H9 (cell line): Measurements from ENCODE around the gene SRGAP1. TPM values are rescaled to one million over a fixed set of nuclear protein-coding genes. Genes with fewer than 3 reads are reported as not detected.

Experiments used
- DNase-seq: peaks from one replicate; pipeline ENCODE4 v3.0.0-alpha.2; 2017
- H2AFZ ChIP-seq: one replicate; pipeline ENCODE4 v1.6.1; 2013; ENCODE audit warnings: mild to moderate bottlenecking, low read length, control low read depth, moderate library complexity
- H2AK5ac ChIP-seq: 2 replicates; pipeline ENCODE4 v1.6.1; 2013; ENCODE audit warnings: low read length, control low read depth, mixed read lengths; ENCODE audit not compliant: insufficient read length
- H2BK120ac ChIP-seq: one replicate; pipeline ENCODE4 v1.6.1; 2013; ENCODE audit warnings: low read depth, mild to moderate bottlenecking, low read length, control low read depth, inconsistent platforms; ENCODE audit not compliant: poor library complexity, severe bottlenecking
- H2BK12ac ChIP-seq: 2 replicates; pipeline ENCODE4 v1.6.1; 2013; ENCODE audit warnings: low read length, control low read depth, mixed read lengths, low read depth; ENCODE audit not compliant: insufficient read length
- H2BK15ac ChIP-seq: 2 replicates; pipeline ENCODE4 v1.6.1; 2013; ENCODE audit warnings: low read depth, low read length, control low read depth
- H2BK20ac ChIP-seq: one replicate; pipeline ENCODE4 v1.6.1; 2013; ENCODE audit warnings: low read depth, mild to moderate bottlenecking, low read length, control low read depth, inconsistent platforms; ENCODE audit not compliant: poor library complexity, severe bottlenecking
- H2BK5ac ChIP-seq: 2 replicates; pipeline ENCODE4 v1.6.1; 2013; ENCODE audit warnings: low read length, control low read depth, mixed read lengths; ENCODE audit not compliant: insufficient read length
- H3K14ac ChIP-seq: 2 replicates; pipeline ENCODE4 v1.6.1; 2013; ENCODE audit warnings: low read length, control low read depth; ENCODE audit not compliant: insufficient read depth
- H3K18ac ChIP-seq: 2 replicates; pipeline ENCODE4 v1.6.1; 2013; ENCODE audit warnings: low read depth, mild to moderate bottlenecking, mixed read lengths, low read length, control low read depth; ENCODE audit not compliant: insufficient read length
- H3K23ac ChIP-seq: 2 replicates; pipeline ENCODE4 v1.6.1; 2013; ENCODE audit warnings: low read length, control low read depth, mixed read lengths, low read depth; ENCODE audit not compliant: insufficient read length
- H3K23me2 ChIP-seq: 2 replicates; pipeline ENCODE4 v1.6.1; 2013; ENCODE audit warnings: low read depth, mild to moderate bottlenecking, mixed read lengths, low read length, control low read depth; ENCODE audit not compliant: insufficient read length, poor library complexity, severe bottlenecking
- H3K27ac ChIP-seq: 2 replicates; pipeline ENCODE4 v1.5.1; 2013; ENCODE audit warnings: low read length, control low read depth, mixed read lengths, low read depth; ENCODE audit not compliant: insufficient read length
- H3K27me3 ChIP-seq: 2 replicates; pipeline ENCODE4 v1.6.1; 2013; ENCODE audit warnings: low read length, control low read depth, inconsistent platforms; ENCODE audit not compliant: insufficient read depth
- H3K4ac ChIP-seq: 2 replicates; pipeline ENCODE4 v1.6.1; 2013; ENCODE audit warnings: low read depth, mild to moderate bottlenecking, control low read depth, inconsistent platforms, low read length, moderate library complexity
- H3K4me1 ChIP-seq: 2 replicates; pipeline ENCODE4 v1.6.1; 2013; ENCODE audit warnings: low read length, control low read depth, inconsistent platforms; ENCODE audit not compliant: insufficient read depth
- H3K4me2 ChIP-seq: 2 replicates; pipeline ENCODE4 v1.6.1; 2013; ENCODE audit warnings: low read length, control low read depth, mixed read lengths; ENCODE audit not compliant: insufficient read length, insufficient read depth
- H3K56ac ChIP-seq: 2 replicates; pipeline ENCODE4 v1.6.1; 2013; ENCODE audit warnings: low read depth, mild to moderate bottlenecking, mixed read lengths, low read length, control low read depth; ENCODE audit not compliant: insufficient read length
- H3K79me1 ChIP-seq: 2 replicates; pipeline ENCODE4 v1.6.1; 2013; ENCODE audit warnings: low read depth, mild to moderate bottlenecking, moderate library complexity, low read length, control low read depth, inconsistent platforms; ENCODE audit not compliant: insufficient read depth, poor library complexity, severe bottlenecking
- H3K79me2 ChIP-seq: 2 replicates; pipeline ENCODE4 v1.6.1; 2013; ENCODE audit warnings: low read length, control low read depth, inconsistent platforms; ENCODE audit not compliant: insufficient read depth
- H3K9ac ChIP-seq: 2 replicates; pipeline ENCODE4 v1.6.1; 2013; ENCODE audit warnings: low read length, control low read depth, mixed read lengths; ENCODE audit not compliant: insufficient read length; ENCODE audit errors: extremely low read depth
- H3K9me3 ChIP-seq: one replicate; pipeline ENCODE4 v1.6.1; 2013; ENCODE audit warnings: low read depth, low read length, inconsistent platforms; ENCODE audit not compliant: control insufficient read depth
- H3T11ph ChIP-seq: one replicate; pipeline ENCODE4 v1.6.1; 2013; ENCODE audit warnings: mild to moderate bottlenecking, low read length, control low read depth, inconsistent platforms
- H4K20me1 ChIP-seq: one replicate; pipeline ENCODE4 v1.6.1; 2013; ENCODE audit not compliant: control insufficient read depth, insufficient read length, insufficient read depth
- H4K5ac ChIP-seq: 2 replicates; pipeline ENCODE4 v1.6.1; 2013; ENCODE audit warnings: low read depth, mild to moderate bottlenecking, mixed read lengths, low read length, control low read depth; ENCODE audit not compliant: insufficient read length
- H4K8ac ChIP-seq: replicated peaks from 2 replicates; pipeline ENCODE4 v1.6.1; 2013; ENCODE audit warnings: low read length, control low read depth, mixed read lengths, low read depth; ENCODE audit not compliant: insufficient read length
- H4K91ac ChIP-seq: 2 replicates; pipeline ENCODE4 v1.6.1; 2013; ENCODE audit warnings: low read depth, mild to moderate bottlenecking, moderate library complexity, mixed read lengths, low read length, control low read depth; ENCODE audit not compliant: insufficient read length
- H3K27ac Mint-ChIP-seq, 3 experiments: 2 replicates in 2 of 3; 3 replicates in 1 of 3; pipeline ENCODE4 v1.8.0; 2020 to 2021; ENCODE audit warnings: mixed read lengths in 3 of 3, mild to moderate bottlenecking in 1 of 3, moderate library complexity in 1 of 3
- H3K27me3 Mint-ChIP-seq: 2 replicates; pipeline ENCODE4 v1.8.0; 2021; ENCODE audit warnings: low read depth, mild to moderate bottlenecking, moderate library complexity, mixed read lengths
- H3K36me3 Mint-ChIP-seq, 3 experiments: 2 replicates in 2 of 3; 3 replicates in 1 of 3; pipeline ENCODE4 v1.8.0; 2020 to 2021; ENCODE audit warnings: low read depth in 3 of 3, mixed read lengths in 3 of 3; ENCODE audit not compliant: insufficient read depth in 1 of 3
- H3K4me1 Mint-ChIP-seq, 2 experiments: 2 replicates each; pipeline ENCODE4 v1.8.0; 2020; ENCODE audit warnings: mixed read lengths in 2 of 2
- H3K4me3 Mint-ChIP-seq, 2 experiments: 2 replicates in 1 of 2; 3 replicates in 1 of 2; pipeline ENCODE4 v1.8.0; 2020 to 2021; ENCODE audit warnings: mild to moderate bottlenecking in 2 of 2, mixed read lengths in 2 of 2, moderate library complexity in 1 of 2
- H3K9me3 Mint-ChIP-seq, 2 experiments: 2 replicates in 1 of 2; 3 replicates in 1 of 2; pipeline ENCODE4 v1.8.0; 2020; ENCODE audit warnings: mild to moderate bottlenecking in 2 of 2, mixed read lengths in 2 of 2, moderate library complexity in 1 of 2
- WGBS: extraction: QIAGEN DNeasy Blood & Tissue Kit; methylation state at CpG from one replicate; pipeline ENCODE4 v1.1.7; 2013; ENCODE audit warnings: missing lambda C conversion rate, low lambda C conversion rate, mixed read lengths; ENCODE audit not compliant: insufficient read length; ENCODE audit errors: extremely low coverage; 5-methylcytosine and 5-hydroxymethylcytosine counted together
- total RNA-seq: library from RNA; stranded (reverse); gene quantifications from 2 replicates; pipeline ENCODE4 v1.2.1, GENCODE V29; 2021
- TF ChIP-seq, protein P1 (sequence below): fragments of 200-600 bp; sonication (generic); conservative IDR thresholded peaks from 3 replicates; pipeline ENCODE4 v1.8.0; 2021; ENCODE audit warnings: antibody characterized with exemption, mild to moderate bottlenecking

The SRGAP1 gene
- total RNA-seq, 1 experiment from 2014 or later: 4.8 TPM

DNA sequence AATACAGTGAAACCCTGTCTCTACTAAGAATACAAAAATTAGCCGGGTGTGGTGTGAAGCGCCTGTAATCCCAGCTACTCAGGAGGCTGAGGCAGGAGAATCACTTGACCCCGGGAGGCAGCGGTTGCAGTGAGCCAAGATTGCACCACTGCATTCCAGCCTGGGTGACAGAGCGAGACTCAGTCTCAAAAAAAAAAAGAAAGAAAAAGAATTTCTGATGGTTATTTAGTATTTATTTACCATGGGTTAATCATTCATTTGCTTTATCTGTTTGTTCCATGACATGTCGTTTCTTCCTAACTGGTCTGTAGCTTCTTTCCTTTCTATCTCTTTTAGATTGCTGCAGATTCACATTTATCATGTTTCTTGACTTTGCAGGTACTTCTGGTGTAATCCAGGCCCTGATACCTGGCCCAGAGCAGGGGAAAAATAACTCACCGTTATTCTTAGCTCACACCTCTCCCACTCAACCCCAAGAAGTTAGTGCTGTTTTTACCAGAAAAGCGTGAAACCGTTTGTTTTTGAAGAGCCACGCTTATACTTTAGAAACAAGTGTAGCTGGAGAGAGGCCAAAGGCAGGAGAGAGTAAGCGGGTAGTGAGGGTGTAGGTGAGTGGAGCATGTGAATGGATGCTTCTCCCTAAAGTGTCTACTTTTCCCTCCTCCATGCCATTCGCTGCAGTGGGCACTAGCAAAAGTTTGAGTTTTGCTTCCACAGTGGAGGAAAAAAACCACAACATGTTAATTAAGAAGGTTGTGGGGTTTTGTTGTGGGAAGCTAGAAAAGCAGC, 45.4 kb downstream of the SRGAP1 start:
- H3T11ph ChIP-seq: no peak overlapping the region
- H3K9ac ChIP-seq: no peak overlapping the region
- Mint-ChIP-seq H3K27me3 (no peaks in the 10 kb centered on the region), H3K36me3 (peaks cover 0 to 4% (median 2%) of the 10 kb centered on the region in 3 experiments; a peak in 2 of 7 replicates), H3K4me1 (peaks cover 26 to 32% of the 10 kb centered on the region in 2 experiments), H3K9me3 (peaks cover 0 to 3% of the 10 kb centered on the region in 2 experiments; a peak in 1 of 5 replicates), H3K27ac (peak overlapping the region in 2 of 3 experiments; percentile 40 to 48; a peak in 2 of 7 replicates), H3K4me3 (no peak overlapping the region)
- no peaks in the 10 kb centered on the region for H4K20me1 ChIP-seq
- no peak overlapping the region for H2AFZ ChIP-seq
- H2BK120ac ChIP-seq: no peak overlapping the region
- no peaks in the 10 kb centered on the region for H3K79me2 ChIP-seq
- no peak overlapping the region for H3K14ac ChIP-seq
- no peak for DNase-seq
- no peaks in the 10 kb centered on the region for H3K27me3 ChIP-seq
- no peak overlapping the region for H4K8ac ChIP-seq
- TF ChIP-seq, protein P1, sequence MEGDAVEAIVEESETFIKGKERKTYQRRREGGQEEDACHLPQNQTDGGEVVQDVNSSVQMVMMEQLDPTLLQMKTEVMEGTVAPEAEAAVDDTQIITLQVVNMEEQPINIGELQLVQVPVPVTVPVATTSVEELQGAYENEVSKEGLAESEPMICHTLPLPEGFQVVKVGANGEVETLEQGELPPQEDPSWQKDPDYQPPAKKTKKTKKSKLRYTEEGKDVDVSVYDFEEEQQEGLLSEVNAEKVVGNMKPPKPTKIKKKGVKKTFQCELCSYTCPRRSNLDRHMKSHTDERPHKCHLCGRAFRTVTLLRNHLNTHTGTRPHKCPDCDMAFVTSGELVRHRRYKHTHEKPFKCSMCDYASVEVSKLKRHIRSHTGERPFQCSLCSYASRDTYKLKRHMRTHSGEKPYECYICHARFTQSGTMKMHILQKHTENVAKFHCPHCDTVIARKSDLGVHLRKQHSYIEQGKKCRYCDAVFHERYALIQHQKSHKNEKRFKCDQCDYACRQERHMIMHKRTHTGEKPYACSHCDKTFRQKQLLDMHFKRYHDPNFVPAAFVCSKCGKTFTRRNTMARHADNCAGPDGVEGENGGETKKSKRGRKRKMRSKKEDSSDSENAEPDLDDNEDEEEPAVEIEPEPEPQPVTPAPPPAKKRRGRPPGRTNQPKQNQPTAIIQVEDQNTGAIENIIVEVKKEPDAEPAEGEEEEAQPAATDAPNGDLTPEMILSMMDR: no peak
- no peak overlapping the region for H2BK15ac ChIP-seq
- no peak overlapping the region for H2BK5ac ChIP-seq
- no peaks in the 10 kb centered on the region for H3K23me2 ChIP-seq
- H3K23ac ChIP-seq: no peak overlapping the region
- H3K79me1 ChIP-seq: no peaks in the 10 kb centered on the region
- H2BK20ac ChIP-seq: no peak overlapping the region
- H3K4me2 ChIP-seq: no peak overlapping the region
- H4K5ac ChIP-seq: no peak overlapping the region
- no peak overlapping the region for H2BK12ac ChIP-seq
- no peak overlapping the region for H3K56ac ChIP-seq
- no peak overlapping the region for H4K91ac ChIP-seq
- H2AK5ac ChIP-seq: no peak overlapping the region
- H3K27ac ChIP-seq: no peak overlapping the region
- H3K9me3 ChIP-seq: no peaks in the 10 kb centered on the region
- H3K18ac ChIP-seq: no peak overlapping the region
- no CpG with 5 or more reads among the region's 12 CpGs for WGBS
- H3K4ac ChIP-seq: no peak overlapping the region
- peaks cover 10% of the 10 kb centered on the region for H3K4me1 ChIP-seq
